GM10266 (cell line): ENCODE results near the gene TEX29.

Experiments used
- DNase-seq: peaks from one replicate; pipeline ENCODE4 v3.0.0; 2012; ENCODE audit errors: extremely low spot score
- CTCF ChIP-seq: IDR thresholded peaks from 2 replicates; pipeline ENCODE4 v1.5.1; 2012; ENCODE audit warnings: mild to moderate bottlenecking, low read depth; ENCODE audit not compliant: control insufficient read depth, insufficient read depth; ENCODE audit errors: missing control alignments

The TEX29 gene

DNA sequence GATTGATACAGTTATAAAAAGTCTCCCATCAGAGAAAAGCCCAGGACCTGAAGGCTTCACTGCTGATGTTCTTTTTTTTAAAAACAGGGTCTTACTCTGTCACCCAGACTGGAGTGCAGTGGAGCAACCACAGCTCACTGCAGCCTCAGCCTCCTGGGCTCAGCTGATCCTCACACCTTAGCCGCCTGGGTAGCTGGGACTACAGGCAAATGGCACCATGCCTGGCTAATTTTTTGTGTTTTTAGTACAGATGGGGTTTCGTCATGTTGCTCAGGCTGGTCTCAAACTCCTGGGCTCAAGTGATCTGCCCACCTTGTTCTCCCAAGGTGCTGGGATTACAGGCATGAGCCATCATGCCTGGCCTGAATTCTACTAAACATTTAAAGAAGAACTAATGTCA lies 33.1 kb downstream of the TEX29 start:
- no peak for TF ChIP-seq CTCF
- DNase-seq, result no peak

DNA sequence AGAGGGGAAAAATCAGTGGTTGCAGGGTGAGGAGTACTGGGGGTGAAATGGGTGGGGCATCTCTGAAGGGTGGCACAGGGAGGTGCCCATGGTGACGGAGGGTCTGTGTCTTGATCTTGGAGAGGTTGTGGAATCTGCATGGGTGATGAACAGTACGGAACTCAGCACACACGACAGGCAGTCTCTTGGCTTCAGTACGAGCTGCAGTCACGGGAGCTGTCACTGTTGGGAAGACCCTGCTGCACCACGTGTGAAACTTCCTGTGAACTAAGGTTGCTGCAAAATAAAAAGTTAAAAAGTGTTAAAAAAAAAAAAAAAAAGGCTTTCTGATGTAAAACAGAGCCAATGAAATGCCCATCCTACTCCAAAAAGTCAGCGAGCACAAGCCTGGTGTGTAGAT lies 34.3 kb downstream of the TEX29 start:
- TF ChIP-seq CTCF, result no peak
- no peak for DNase-seq

GRCh38 chr13:111356795-111357194 lies 36.4 kb downstream of the TEX29 start:
- DNase-seq, result no peak
- no peak for TF ChIP-seq CTCF

DNA sequence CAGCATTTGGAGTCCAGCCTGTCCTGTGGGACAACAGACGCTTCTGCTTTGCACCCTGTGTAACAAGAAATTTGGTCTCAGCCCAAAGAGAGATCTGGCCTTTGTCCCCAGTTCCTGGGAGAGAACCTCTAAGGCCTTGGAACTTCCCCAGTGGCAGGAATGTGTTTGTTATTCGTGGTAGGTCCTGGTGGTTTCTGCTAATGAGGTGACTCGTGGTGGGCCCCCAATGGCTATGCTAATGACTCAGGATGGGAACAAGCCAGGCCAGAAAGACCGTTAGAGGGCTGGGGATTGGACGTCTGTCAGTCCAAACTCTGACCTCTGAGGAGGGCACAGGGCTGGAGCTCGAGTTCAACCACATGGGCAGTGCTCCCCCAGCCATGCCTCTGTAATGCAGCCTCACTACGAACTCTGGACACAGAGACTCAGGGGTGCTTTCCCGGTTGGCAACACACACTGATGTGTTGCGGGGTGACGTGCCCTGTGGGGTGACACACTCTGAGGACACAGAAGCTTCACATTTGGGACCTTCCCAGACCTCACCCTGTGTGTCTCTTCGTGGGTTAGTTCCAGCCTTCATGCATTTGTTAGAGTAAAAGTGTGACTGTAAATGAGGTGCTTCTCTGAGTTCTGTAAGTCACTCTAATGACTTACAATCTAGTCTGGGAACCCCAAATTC lies 38.9 kb downstream of the TEX29 start:
- no peak for TF ChIP-seq CTCF
- DNase-seq, result no peak

- TF ChIP-seq CTCF, result no peak
- no peak for DNase-seq
Measured at GRCh38 chr13:111359930-111360329, 39.5 kb downstream of the TEX29 start.

DNA sequence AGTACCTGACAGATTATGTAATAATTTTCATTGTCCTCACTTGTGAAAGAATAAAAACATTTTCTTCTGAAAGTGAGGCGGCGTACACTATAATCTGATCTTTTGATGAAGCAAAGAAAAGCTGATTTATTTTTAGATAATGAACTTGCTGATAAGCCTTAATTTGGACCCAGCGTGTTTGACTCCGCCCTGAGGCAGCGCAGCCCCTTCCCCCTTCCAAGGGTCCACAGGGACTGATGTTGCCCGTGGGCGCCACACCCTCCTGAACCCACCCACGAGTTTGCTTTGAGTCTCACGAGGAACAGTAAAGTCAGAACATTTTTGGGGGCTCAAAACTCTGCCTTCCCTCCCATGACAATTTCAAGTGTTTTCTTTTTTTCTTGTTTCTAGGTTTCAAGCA lies 40.0 kb downstream of the TEX29 start:
- no peak for DNase-seq
- no peak for TF ChIP-seq CTCF

DNA sequence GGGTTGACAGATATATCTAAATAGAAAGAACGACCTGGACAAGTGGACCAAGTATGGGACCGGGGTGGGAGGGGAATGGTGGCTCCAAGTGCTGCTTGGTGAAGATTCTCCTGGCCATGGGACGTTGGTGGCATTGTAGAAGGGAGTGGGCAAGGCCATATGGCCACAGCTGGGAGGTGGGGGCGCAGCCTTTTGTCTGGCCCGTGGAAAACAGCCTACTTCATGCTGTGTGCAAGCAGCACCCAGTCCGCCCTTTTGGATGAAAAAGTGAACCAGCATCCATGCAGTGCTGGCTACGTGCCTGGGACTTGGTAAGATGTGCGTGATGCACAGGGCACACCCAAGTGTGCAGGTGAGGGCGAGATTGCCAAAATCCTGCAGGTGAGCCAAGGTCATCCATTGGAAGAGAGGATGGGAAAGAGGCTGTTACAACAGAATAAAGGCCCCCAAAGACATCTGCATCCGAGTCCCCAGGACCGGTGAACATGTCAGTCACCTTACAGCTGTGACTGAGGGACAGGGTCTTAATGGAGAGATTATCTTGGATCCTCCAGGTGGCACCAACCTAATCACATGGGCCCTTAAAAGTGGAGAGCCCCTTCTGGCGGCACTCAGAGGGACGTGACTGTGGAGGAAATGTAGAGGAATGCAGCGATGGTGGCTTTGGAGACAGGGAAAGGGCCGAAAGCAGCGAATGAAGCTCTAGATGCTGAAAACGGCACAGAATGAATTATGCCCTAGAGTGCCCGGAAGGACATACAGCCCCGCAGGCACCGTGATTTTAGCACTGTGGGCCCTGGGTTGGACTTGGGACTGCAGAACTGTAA lies 40.8 kb downstream of the TEX29 start:
- TF ChIP-seq CTCF, result no peak

More for the DNA sequence above, 40.8 kb downstream of the TEX29 start:
- DNase-seq, result no peak
